ENCODE results near the gene NONO. TPM values are rescaled to one million over a fixed set of nuclear protein-coding genes. Genes with fewer than 3 reads are reported as not detected.

The NONO gene
- total RNA-seq, 1 experiment from 2014 or later = 551 TPM

DNA sequence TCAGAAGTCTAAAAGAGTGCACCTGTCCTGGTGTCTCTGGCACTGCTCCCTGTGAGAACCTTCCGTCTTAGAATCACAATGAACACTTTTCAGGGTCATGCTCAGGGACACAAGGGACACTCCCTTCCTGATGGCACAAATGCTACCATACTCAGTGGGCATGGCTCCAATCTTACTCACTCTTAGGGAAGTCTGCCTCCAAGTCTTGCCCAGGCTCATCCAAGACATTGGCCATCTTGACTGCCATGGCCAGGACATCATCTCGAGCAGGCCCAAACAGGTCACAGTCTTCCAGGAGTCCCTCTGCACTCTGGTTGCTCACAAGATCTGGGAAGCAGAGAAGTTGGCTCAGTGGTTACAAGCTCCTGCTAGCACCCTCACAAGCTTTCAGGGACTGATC lies 38.3 kb upstream of the NONO start:
- Histone ChIP-seq H3K4me3 (no peak overlapping the region), H3K4me1 (replicated peaks; ENCODE audit: insufficient read depth) (no peaks in the 10 kb centered on the region), H3F3A (ENCODE audit: insufficient read depth, low read depth) (no peaks in the 10 kb centered on the region), H3K9me3 (ENCODE audit: insufficient read depth, low read depth) (no peaks in the 10 kb centered on the region), H2AFZ (no peak overlapping the region), H3K4me2 (no peak overlapping the region), H3K79me2 (ENCODE audit: low read depth) (no peaks in the 10 kb centered on the region), H3K36me3 (ENCODE audit: low read depth) (no peaks in the 10 kb centered on the region; the same call in 1 of the 2 replicates), H3K9me2 (ENCODE audit: insufficient read depth) (no peaks in the 10 kb centered on the region), H3K27me3 (ENCODE audit: insufficient read depth, low read depth) (no peaks in the 10 kb centered on the region), H3K27ac (no peak overlapping the region), H4K20me1 (ENCODE audit: insufficient read depth) (no peaks in the 10 kb centered on the region)
- ChIA-PET POLR2A (ENCODE audit: unreplicated experiment) (no interaction called here), CTCF (no interaction called here)
- no TSS peak for BruUV-seq (replicated peaks)
- no peak for TF ChIP-seq CTCF (conservative IDR thresholded peaks at IDR 0.05)
- TF ChIP-seq EZH2 (IDR thresholded peaks at IDR 0.05; ENCODE audit: low read depth) = no peak
- intact Hi-C loops (cut with micrococcal nuclease; ENCODE audit: unreplicated experiment) = no loop called here
- no peak for DNase-seq

DNA sequence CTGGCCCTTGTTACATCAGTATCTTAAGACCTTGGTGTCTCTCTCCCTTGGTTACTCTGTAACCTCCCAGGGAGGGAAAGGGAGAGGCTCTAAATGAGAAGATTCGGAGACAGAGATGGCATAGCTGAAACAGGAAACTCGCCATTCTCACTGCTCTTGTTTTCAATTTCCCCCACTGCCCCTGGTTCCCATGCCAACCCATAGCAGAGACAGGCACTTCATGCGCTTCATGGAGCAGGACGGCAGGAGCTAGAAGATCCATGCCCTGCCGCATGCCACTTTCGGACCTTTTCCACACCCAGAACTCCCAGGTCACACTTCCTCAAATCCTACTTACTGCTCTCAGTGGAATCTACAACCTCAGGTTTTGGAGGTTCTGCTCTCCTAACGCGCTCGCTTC lies 32.6 kb upstream of the NONO start:
- POLR2A ChIA-PET (ENCODE audit: unreplicated experiment) = no interaction called here

DNA sequence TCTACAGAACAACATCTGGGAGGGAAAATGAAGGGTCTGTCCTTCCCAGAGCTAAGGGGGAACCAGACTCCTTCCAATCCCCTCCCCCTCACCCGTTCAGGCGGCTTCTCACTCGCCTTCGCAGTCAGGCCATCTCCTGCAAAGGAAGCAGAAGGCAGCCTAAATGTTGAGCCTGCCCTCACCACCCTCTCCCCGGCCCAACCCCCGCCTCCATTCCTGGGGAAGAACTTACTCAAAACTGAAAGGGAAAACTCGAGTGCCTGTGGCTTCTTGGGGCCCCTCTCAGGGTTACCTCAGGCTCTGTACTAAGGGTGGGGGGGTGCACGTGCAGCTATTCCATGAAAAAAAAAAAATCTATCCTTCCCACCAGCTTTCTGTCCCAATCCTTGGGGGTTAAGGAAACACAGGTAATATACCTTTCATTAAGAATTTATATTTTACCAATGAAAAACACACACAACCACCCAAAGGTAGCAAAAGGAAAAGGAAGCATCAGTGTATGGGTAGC lies 31.9 kb upstream of the NONO start:
- no peaks in the 10 kb centered on the region for H3K9me2 ChIP-seq (ENCODE audit: insufficient read depth)
- no peak overlapping the region for H2AFZ ChIP-seq
- H4K20me1 ChIP-seq (ENCODE audit: insufficient read depth) = no peaks in the 10 kb centered on the region
- H3K4me1 ChIP-seq (replicated peaks; ENCODE audit: insufficient read depth) = peaks cover 12% of the 10 kb centered on the region
- intact Hi-C loops (cut with micrococcal nuclease; ENCODE audit: unreplicated experiment) = no loop called here
- H3K27me3 ChIP-seq (ENCODE audit: insufficient read depth, low read depth) = no peaks in the 10 kb centered on the region
- BruUV-seq (replicated peaks) = no TSS peak
- ChIA-PET POLR2A (ENCODE audit: unreplicated experiment) (no interaction called here), CTCF (no interaction called here)
- no peaks in the 10 kb centered on the region for H3K9me3 ChIP-seq (ENCODE audit: insufficient read depth, low read depth)
- no peak for DNase-seq
- H3K79me2 ChIP-seq (ENCODE audit: low read depth) = peaks cover 10% of the 10 kb centered on the region; the same call in 1 of the 2 replicates
- H3K4me3 ChIP-seq = no peak overlapping the region
- TF ChIP-seq EZH2 (IDR thresholded peaks at IDR 0.05; ENCODE audit: low read depth) = no peak
- TF ChIP-seq CTCF (conservative IDR thresholded peaks at IDR 0.05) = no peak
- no peaks in the 10 kb centered on the region for H3K36me3 ChIP-seq (ENCODE audit: low read depth)
- H3K4me2 ChIP-seq = no peak overlapping the region
- H3F3A ChIP-seq (ENCODE audit: insufficient read depth, low read depth) = peaks cover 8% of the 10 kb centered on the region; the same call in 1 of the 2 replicates
- no peak overlapping the region for H3K27ac ChIP-seq

More for the DNA sequence above, 32.6 kb upstream of the NONO start:
- intact Hi-C loops (cut with micrococcal nuclease; ENCODE audit: unreplicated experiment) = no loop called here
- H3K4me3 ChIP-seq = no peak overlapping the region
- BruUV-seq (replicated peaks) = no TSS peak
- no peak overlapping the region for H3K4me2 ChIP-seq
- CTCF ChIA-PET = no interaction called here
- peaks cover 10% of the 10 kb centered on the region; the same call in 1 of the 2 replicates for H3K79me2 ChIP-seq (ENCODE audit: low read depth)
- peaks cover 6% of the 10 kb centered on the region; the same call in 1 of the 2 replicates for H3F3A ChIP-seq (ENCODE audit: insufficient read depth, low read depth)
- DNase-seq = no peak
- H3K36me3 ChIP-seq (ENCODE audit: low read depth) = no peaks in the 10 kb centered on the region
- no peaks in the 10 kb centered on the region for H3K9me3 ChIP-seq (ENCODE audit: insufficient read depth, low read depth)
- no peaks in the 10 kb centered on the region for H4K20me1 ChIP-seq (ENCODE audit: insufficient read depth)
- no peak overlapping the region for H2AFZ ChIP-seq
- H3K4me1 ChIP-seq (replicated peaks; ENCODE audit: insufficient read depth) = peaks cover 12% of the 10 kb centered on the region
- H3K9me2 ChIP-seq (ENCODE audit: insufficient read depth) = no peaks in the 10 kb centered on the region
- no peak for TF ChIP-seq EZH2 (IDR thresholded peaks at IDR 0.05; ENCODE audit: low read depth)
- no peak for TF ChIP-seq CTCF (conservative IDR thresholded peaks at IDR 0.05)
- no peaks in the 10 kb centered on the region for H3K27me3 ChIP-seq (ENCODE audit: insufficient read depth, low read depth)
- no peak overlapping the region for H3K27ac ChIP-seq

All from PC-9 (cell line).